AG09309 (cell line): ENCODE results near the gene NPFF.
A peak's percentile ranks its signal among the peaks of the same experiment; 100 is the strongest.

ENCODE experiments used
- DNase-seq: peaks from one replicate; pipeline ENCODE4 v3.0.0-alpha.2; 2010; ENCODE audit warnings: low read depth
- H3K4me3 ChIP-seq: 2 replicates; pipeline ENCODE4 v1.5.1; 2011; ENCODE audit warnings: mild to moderate bottlenecking, low read depth, low read length, moderate library complexity; ENCODE audit not compliant: control insufficient read depth
- CTCF ChIP-seq: IDR thresholded peaks from 2 replicates; pipeline ENCODE4 v1.5.1; 2011; ENCODE audit warnings: mild to moderate bottlenecking, low read depth, low read length, inconsistent platforms; ENCODE audit not compliant: insufficient read depth, control insufficient read depth; ENCODE audit errors: missing control alignments

NPFF gene

DNA sequence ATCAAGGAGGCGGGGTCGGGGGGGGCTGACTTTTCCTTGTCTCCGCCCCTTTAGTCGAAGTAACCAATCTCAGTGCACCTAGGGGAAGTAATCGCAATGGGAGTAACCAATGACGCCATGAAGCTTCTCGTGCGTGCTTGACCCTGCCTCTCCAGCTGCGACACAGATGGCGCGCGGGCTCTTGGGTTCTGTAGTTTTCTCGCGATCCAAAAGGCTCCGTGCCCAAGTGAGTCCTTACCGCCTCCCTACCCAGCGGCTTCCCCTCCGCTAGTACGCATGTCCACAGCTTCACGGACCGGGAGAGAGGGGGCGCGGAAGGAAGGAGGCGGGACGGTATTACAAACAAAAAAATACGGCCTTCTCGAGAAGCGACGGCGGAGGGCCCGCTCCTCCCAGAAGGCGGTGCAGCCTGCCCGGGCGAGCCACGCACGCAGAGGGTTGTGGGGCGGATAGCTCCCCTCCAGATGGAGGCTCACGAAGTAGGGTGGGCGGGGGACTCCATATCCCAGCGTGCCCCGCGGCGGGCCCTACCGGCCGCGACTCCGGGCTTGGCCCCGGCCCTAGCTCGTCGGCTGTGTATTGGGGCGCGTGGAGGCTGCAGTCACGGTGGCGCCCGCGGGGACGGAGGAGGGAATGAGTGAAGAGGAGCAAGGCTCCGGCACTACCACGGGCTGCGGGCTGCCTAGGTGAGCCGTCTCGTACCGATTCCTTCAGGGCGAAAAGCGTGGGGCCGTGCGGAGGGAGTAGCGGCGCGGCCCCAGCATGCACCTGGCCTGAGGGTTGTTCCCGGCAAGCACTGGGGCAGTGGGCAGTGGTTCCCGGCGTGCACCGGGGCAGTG lies 6.3 kb downstream of the NPFF start, which contains the start of gene TARBP2:
Gene TARBP2, plus strand, starts transcription at position 508 of the 839 bp plus-strand sequence. Its CDS starts 126 bp downstream, at position 634.
- TF ChIP-seq CTCF, result no peak
- H3K4me3 ChIP-seq, result peak within 1 kb of the TSS; percentile 64
- DNase-seq, result peak; percentile 99

DNA sequence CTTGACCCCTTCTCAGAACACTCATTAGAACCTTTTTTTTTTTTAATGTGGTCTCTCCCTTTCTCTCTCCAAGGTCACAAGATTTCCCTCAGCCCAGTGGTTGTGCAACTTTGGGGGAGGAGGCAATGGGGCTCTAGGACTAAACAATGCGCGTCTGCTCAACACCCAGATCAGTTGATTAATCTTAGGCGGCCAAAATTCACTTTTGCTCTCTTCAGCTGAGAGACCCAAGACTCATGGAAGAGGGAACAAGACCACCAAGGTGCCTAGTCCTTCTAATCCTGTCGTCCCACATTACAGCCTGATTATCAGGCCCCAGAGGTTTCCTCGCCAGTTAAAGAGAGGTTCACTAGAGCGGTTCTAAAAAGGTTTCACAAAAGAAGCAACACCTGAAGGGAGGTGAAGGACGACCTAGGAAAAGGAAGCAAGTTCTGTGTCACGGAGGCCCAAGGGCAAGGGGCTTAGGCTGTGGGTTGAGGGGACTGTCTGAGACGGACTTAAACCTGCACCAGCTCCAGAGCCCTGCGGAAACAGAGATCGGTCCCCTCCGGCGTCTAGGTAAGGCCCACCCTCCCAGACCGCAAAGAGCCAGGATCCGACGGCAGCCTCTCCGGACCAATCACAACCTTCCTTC lies 7.0 kb downstream of the NPFF start:
- no peak for TF ChIP-seq CTCF
- no peak for DNase-seq
- peak overlapping the region; percentile 64 for H3K4me3 ChIP-seq

GRCh38 chr12:53499266-53500141 lies 7.8 kb downstream of the NPFF start, which contains the start of gene MAP3K12:
TSS of gene MAP3K12 (minus strand) at chr12:53499458. CDS start at chr12:53487391, 12,067 bp downstream.
- no peak for DNase-seq
- peak within 1 kb of the TSS; percentile 64 for H3K4me3 ChIP-seq
- peak; percentile 11 for TF ChIP-seq CTCF

DNA sequence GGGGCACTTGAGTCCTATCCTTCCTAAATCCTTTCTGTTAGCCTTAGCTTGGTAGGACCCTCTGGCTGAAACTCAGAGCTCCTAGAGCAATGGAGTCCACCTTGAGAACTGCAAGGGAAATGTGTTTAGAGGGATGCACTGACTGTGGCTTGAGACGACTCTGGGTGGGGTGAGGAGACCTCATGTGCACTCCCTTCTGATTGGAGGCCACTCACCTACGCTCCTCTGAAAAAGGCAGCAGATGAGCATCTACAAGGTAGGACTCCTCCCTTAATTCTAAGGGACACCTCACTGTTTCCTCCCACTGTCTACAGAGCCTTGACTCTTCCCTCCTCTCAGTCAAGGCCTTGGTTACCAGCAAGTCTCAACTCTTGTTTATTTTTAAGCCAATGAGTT lies 9.1 kb downstream of the NPFF start:
- no peak for DNase-seq
- H3K4me3 ChIP-seq, result peak overlapping the region; percentile 64
- TF ChIP-seq CTCF, result no peak

DNA sequence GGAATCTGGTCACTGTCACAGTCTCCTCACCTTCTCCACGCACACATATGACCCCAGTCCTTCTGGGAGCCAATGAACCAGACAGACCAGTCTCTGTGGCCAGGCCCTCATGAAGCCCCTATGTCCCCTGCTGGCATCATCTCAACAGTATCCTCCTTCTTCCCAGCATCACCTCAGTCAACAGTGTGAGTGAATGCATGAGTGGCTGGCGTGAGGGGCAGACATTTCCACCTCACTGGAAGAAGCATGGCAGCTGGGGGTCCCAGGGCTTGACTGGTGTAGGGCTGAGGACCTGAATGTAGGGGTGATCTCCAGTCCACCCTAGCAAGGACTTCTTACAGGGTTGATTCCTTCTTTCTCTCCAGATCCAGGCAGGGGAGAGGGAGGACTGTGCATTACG lies 9.8 kb downstream of the NPFF start:
- H3K4me3 ChIP-seq, result no peak overlapping the region
- DNase-seq, result no peak
- no peak for TF ChIP-seq CTCF

DNA sequence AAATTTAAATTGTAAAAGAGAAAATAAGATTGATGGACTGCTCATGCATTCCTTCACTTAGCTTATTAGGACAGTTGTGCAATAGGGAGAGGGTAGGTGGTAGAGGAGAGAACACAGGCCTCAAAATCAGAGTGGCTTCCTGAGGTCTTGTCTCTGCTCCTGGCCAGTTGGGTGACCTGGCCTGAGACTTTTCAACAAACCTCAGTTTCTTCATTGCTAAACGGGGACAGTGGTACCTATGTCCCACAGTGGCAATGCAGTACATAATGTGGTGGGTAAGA lies 10.6 kb downstream of the NPFF start:
- TF ChIP-seq CTCF, result no peak
- H3K4me3 ChIP-seq, result no peak overlapping the region
- no peak for DNase-seq
